H1 (cell line): ENCODE results near the gene TCF7L2.

Experiments used
- CEBPB ChIP-seq: IDR thresholded peaks from 2 replicates; pipeline ENCODE4 v1.6.1; 2012; ENCODE audit warnings: low read depth, low read length
- CHD2 ChIP-seq: IDR thresholded peaks from 2 replicates; pipeline ENCODE4 v1.6.1; 2012; ENCODE audit warnings: low read length, improper control_type of control experiment
- EZH2 ChIP-seq: fragments of 200-600 bp; sonication (generic); IDR thresholded peaks from 2 replicates; pipeline ENCODE4 v1.7.1; 2012; ENCODE audit warnings: low read depth, mild to moderate bottlenecking, moderate library complexity, low read length, inconsistent platforms; ENCODE audit not compliant: severe bottlenecking
- NANOG ChIP-seq: IDR thresholded peaks from 2 replicates; pipeline ENCODE4 v1.6.1; 2011; ENCODE audit warnings: low read length, low read depth, mild to moderate bottlenecking, inconsistent platforms; ENCODE audit not compliant: insufficient read depth, poor library complexity, severe bottlenecking
- PHF8 ChIP-seq: fragments of 200-600 bp; sonication (generic); conservative IDR thresholded peaks from 2 replicates; pipeline ENCODE4 v1.7.1; 2012; ENCODE audit warnings: low read depth, mild to moderate bottlenecking, inconsistent platforms, low read length, moderate library complexity
- POLR2A ChIP-seq, 2 experiments: IDR thresholded peaks; 1 replicate in 1 of 2; 2 replicates in 1 of 2; pipeline ENCODE4 v1.6.1; 2011; ENCODE audit warnings: low read depth in 2 of 2, low read length in 2 of 2, mild to moderate bottlenecking in 2 of 2; ENCODE audit errors: control extremely low read depth in 1 of 2
- POLR2AphosphoS5 ChIP-seq: IDR thresholded peaks from 2 replicates; pipeline ENCODE4 v1.6.1; 2011; ENCODE audit warnings: low read depth, low read length
- RFX5 ChIP-seq: IDR thresholded peaks from 2 replicates; pipeline ENCODE4 v1.6.1; 2011; ENCODE audit warnings: low read depth, low read length, improper control_type of control experiment, borderline replicate concordance
- SIN3A ChIP-seq, 2 experiments: IDR thresholded peaks in 1 of 2; conservative IDR thresholded peaks in 1 of 2; 2 replicates each; pipeline ENCODE4 v1.6.1; 2011 to 2012; ENCODE audit warnings: low read length in 2 of 2, improper control_type of control experiment in 1 of 2, low read depth in 1 of 2, mild to moderate bottlenecking in 1 of 2
- SP1 ChIP-seq: IDR thresholded peaks from 2 replicates; pipeline ENCODE4 v1.6.1; 2011; ENCODE audit warnings: low read depth, low read length
- SRF ChIP-seq: IDR thresholded peaks from 2 replicates; pipeline ENCODE4 v1.6.1; 2011; ENCODE audit warnings: mild to moderate bottlenecking, low read depth, low read length, moderate library complexity
- TF ChIP-seq, protein P1 (sequence below), 3 experiments: IDR thresholded peaks; 1 replicate in 2 of 3; 2 replicates in 1 of 3; pipeline versions ENCODE4 v1.5.1 to v1.6.1; 2011; ENCODE audit warnings: low read length in 3 of 3, mild to moderate bottlenecking in 3 of 3, inconsistent platforms in 2 of 3, low read depth in 1 of 3, moderate library complexity in 1 of 3; ENCODE audit not compliant: insufficient read depth in 1 of 3; ENCODE audit errors: control extremely low read depth in 1 of 3
- TF ChIP-seq, protein P2 (sequence below): IDR thresholded peaks from 2 replicates; pipeline ENCODE4 v1.6.1; 2012; ENCODE audit warnings: low read length, inconsistent platforms
- TF ChIP-seq, protein P3 (sequence below): IDR thresholded peaks from 2 replicates; pipeline ENCODE4 v1.6.1; 2012; ENCODE audit warnings: inconsistent platforms

- no peak for TF ChIP-seq SP1
- no peak for TF ChIP-seq SIN3A (conservative IDR thresholded peaks at IDR 0.05 in 1 of 2, IDR thresholded peaks at IDR 0.05 in 1 of 2; ENCODE audit: low read depth in 1 of 2, low read length in 2 of 2)
- TF ChIP-seq, protein P1, sequence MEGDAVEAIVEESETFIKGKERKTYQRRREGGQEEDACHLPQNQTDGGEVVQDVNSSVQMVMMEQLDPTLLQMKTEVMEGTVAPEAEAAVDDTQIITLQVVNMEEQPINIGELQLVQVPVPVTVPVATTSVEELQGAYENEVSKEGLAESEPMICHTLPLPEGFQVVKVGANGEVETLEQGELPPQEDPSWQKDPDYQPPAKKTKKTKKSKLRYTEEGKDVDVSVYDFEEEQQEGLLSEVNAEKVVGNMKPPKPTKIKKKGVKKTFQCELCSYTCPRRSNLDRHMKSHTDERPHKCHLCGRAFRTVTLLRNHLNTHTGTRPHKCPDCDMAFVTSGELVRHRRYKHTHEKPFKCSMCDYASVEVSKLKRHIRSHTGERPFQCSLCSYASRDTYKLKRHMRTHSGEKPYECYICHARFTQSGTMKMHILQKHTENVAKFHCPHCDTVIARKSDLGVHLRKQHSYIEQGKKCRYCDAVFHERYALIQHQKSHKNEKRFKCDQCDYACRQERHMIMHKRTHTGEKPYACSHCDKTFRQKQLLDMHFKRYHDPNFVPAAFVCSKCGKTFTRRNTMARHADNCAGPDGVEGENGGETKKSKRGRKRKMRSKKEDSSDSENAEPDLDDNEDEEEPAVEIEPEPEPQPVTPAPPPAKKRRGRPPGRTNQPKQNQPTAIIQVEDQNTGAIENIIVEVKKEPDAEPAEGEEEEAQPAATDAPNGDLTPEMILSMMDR (IDR thresholded peaks at IDR 0.05; ENCODE audit: control extremely low read depth in 1 of 3, insufficient read depth in 1 of 3, low read depth in 1 of 3, low read length in 3 of 3) = no peak
- TF ChIP-seq CHD2 = no peak
- TF ChIP-seq NANOG = no peak
- TF ChIP-seq POLR2AphosphoS5 = no peak
- no peak for TF ChIP-seq SRF
- TF ChIP-seq, protein P2, sequence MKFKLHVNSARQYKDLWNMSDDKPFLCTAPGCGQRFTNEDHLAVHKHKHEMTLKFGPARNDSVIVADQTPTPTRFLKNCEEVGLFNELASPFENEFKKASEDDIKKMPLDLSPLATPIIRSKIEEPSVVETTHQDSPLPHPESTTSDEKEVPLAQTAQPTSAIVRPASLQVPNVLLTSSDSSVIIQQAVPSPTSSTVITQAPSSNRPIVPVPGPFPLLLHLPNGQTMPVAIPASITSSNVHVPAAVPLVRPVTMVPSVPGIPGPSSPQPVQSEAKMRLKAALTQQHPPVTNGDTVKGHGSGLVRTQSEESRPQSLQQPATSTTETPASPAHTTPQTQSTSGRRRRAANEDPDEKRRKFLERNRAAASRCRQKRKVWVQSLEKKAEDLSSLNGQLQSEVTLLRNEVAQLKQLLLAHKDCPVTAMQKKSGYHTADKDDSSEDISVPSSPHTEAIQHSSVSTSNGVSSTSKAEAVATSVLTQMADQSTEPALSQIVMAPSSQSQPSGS = no peak
- no peak for TF ChIP-seq POLR2A (IDR thresholded peaks at IDR 0.05; ENCODE audit: control extremely low read depth in 1 of 2, low read depth in 2 of 2, low read length in 2 of 2)
- TF ChIP-seq, protein P3, sequence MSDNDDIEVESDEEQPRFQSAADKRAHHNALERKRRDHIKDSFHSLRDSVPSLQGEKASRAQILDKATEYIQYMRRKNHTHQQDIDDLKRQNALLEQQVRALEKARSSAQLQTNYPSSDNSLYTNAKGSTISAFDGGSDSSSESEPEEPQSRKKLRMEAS = no peak
- no peak for TF ChIP-seq PHF8
- TF ChIP-seq EZH2 = no peak
- no peak for TF ChIP-seq RFX5
- no peak for TF ChIP-seq CEBPB
Observed at GRCh38 chr10:113148071-113148825, 198.2 kb downstream of the TCF7L2 start.
